ENCODE measurements around the gene SNTA1.
"Not testable (repeated sequence)": the region's sequence is repeated elsewhere in the genome, so short reads cannot be mapped to it uniquely, and the experiment has no call there.

Gene SNTA1

DNA sequence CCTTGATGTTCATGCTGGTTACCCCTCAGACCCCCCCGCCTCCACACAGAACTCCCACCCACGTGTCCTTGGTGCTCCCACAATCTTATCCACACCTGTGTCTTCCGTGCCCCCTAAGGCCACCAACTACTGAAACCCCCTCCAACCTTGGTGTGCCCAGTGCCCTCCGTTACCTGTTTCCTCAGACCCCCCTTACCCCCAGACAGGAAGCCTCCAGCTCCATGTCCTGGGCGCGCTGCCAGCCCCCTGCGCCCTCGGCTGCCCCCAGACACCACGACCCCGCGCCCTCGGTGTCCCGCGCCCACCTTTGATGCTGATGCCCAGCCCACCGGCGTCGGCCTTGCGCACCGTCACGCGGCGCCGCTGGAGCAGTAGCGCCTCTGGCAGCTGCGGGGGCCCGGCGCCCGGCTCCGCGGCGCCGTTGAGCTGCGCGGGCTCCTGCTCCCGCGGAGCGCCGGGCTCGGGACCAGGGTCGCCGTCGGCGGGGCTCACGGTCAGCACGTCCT lies 504 bp downstream of the SNTA1 start:
- Mint-ChIP-seq H3K9me3 (peaks cover 4% of the 10 kb centered on the region), H3K36me3 (ENCODE audit: low read depth) (no peaks in the 10 kb centered on the region), H3K27me3 (ENCODE audit: low read depth, poor library complexity) (peaks cover 44% of the 10 kb centered on the region), H3K4me1 (peaks cover 24% of the 10 kb centered on the region), H3K4me3 (peak overlapping the region; percentile 84), H3K27ac (no peak overlapping the region)
- no peak for DNase-seq
- TF ChIP-seq, protein P1, sequence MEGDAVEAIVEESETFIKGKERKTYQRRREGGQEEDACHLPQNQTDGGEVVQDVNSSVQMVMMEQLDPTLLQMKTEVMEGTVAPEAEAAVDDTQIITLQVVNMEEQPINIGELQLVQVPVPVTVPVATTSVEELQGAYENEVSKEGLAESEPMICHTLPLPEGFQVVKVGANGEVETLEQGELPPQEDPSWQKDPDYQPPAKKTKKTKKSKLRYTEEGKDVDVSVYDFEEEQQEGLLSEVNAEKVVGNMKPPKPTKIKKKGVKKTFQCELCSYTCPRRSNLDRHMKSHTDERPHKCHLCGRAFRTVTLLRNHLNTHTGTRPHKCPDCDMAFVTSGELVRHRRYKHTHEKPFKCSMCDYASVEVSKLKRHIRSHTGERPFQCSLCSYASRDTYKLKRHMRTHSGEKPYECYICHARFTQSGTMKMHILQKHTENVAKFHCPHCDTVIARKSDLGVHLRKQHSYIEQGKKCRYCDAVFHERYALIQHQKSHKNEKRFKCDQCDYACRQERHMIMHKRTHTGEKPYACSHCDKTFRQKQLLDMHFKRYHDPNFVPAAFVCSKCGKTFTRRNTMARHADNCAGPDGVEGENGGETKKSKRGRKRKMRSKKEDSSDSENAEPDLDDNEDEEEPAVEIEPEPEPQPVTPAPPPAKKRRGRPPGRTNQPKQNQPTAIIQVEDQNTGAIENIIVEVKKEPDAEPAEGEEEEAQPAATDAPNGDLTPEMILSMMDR (IDR thresholded peaks at IDR 0.05) = no peak

DNA sequence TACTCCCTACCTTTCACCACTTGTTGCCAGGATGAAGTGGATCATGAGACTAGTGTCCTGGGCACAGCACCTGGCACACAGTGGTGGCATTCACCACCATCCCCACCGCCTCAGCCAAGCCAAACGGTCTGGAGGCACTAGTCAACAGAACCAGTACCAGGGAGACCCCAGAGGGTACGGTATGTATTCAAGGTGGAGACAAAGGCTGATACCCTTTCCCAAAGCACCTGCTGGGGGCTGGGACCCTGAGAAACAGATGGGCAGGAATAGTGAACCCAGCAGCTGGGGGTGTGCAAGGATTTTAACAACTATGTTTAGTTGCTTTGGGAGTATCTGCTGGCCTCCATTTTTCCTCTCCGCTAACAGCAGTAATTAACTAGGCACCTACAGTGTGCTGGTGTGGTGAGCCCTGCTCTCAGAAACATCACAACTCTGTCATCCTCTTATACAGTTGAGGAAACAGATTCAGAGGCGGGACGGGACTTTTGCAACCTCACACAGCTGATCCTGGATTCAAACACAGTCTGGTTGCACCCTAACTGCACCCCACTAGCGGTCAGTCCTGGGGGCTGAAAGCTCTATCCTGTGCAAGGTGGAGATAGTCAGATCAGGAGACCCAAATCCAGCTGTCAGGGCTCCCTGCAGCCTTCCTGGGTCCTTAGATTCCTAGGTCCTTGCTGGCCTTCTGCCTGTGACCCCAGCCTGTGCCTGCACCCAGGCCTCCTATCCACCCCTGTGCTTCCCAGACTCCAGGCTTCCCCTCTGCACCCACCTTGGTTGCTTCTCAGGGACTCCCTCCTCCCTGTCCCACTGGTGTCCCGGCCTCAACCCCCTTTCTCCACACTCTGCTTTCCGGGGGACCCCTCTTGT lies 1.2 kb downstream of the SNTA1 start:
- Mint-ChIP-seq H3K27me3 (ENCODE audit: low read depth, poor library complexity) (peaks cover 44% of the 10 kb centered on the region), H3K4me1 (peaks cover 24% of the 10 kb centered on the region), H3K9me3 (peaks cover 4% of the 10 kb centered on the region), H3K36me3 (ENCODE audit: low read depth) (no peaks in the 10 kb centered on the region), H3K27ac (no peak overlapping the region), H3K4me3 (peak overlapping the region; percentile 84)
- no peak for DNase-seq
- TF ChIP-seq, protein P1 (IDR thresholded peaks at IDR 0.05) = no peak

- Mint-ChIP-seq H3K4me3 (no peak overlapping the region), H3K36me3 (ENCODE audit: low read depth) (no peaks in the 10 kb centered on the region), H3K4me1 (peaks cover 21% of the 10 kb centered on the region), H3K27ac (no peak overlapping the region), H3K9me3 (peaks cover under 1% of the 10 kb centered on the region), H3K27me3 (ENCODE audit: low read depth, poor library complexity) (peaks cover 41% of the 10 kb centered on the region)
- DNase-seq = no peak
- TF ChIP-seq, protein P1 (IDR thresholded peaks at IDR 0.05) = no peak
Measured at GRCh38 chr20:33441142-33441955, 2.2 kb downstream of the SNTA1 start.

- not testable (repeated sequence) for H3K9me3 Mint-ChIP-seq; H3K27ac Mint-ChIP-seq; H3K4me3 Mint-ChIP-seq; H3K36me3 Mint-ChIP-seq (ENCODE audit: low read depth); DNase-seq
- H3K4me1 Mint-ChIP-seq = peaks cover 14% of the 10 kb centered on the region
- H3K27me3 Mint-ChIP-seq (ENCODE audit: low read depth, poor library complexity) = peaks cover 34% of the 10 kb centered on the region
Measured at GRCh38 chr20:33440562-33440961, 3.0 kb downstream of the SNTA1 start.

- Mint-ChIP-seq H3K4me3 (no peak overlapping the region), H3K9me3 (no peaks in the 10 kb centered on the region), H3K27me3 (ENCODE audit: low read depth, poor library complexity) (peaks cover 21% of the 10 kb centered on the region), H3K36me3 (ENCODE audit: low read depth) (peaks cover 5% of the 10 kb centered on the region), H3K27ac (no peak overlapping the region), H3K4me1 (no peaks in the 10 kb centered on the region)
- DNase-seq = no peak
- TF ChIP-seq, protein P1 (IDR thresholded peaks at IDR 0.05) = no peak
Measured at GRCh38 chr20:33438481-33438880, 5.1 kb downstream of the SNTA1 start.
